Glomerular visceral epithelial cell (primary cell): Measurements from ENCODE around the gene OR5AN1.
"Not testable (repeated sequence)": the region's sequence is repeated elsewhere in the genome, so short reads cannot be mapped to it uniquely, and the experiment has no call there.

ENCODE experiments used
- DNase-seq: peaks from one replicate; pipeline ENCODE4 v3.0.0-alpha.2; 2016; ENCODE audit errors: extremely low spot score

Gene OR5AN1, protein sequence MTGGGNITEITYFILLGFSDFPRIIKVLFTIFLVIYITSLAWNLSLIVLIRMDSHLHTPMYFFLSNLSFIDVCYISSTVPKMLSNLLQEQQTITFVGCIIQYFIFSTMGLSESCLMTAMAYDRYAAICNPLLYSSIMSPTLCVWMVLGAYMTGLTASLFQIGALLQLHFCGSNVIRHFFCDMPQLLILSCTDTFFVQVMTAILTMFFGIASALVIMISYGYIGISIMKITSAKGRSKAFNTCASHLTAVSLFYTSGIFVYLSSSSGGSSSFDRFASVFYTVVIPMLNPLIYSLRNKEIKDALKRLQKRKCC

DNA sequence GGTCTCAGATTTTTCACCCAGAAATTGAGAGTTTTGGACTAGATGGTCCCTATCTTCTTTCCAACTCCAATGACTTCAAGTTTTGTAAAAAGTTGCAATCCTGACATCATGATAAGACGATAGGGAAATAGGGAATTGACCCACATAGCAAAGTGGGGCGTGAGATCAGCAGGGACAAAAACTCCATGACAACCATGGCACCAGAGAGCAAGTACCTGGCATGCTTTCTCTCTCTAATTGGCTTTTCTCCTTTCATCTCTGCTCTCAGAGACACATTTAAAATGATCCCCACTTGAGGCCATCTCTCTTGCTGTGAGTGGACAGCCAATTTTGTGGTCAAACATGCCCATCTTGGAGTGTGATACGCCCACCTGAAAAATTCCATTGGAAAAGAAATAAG, at the start of gene OR5AN1:
Gene OR5AN1, plus strand, starts transcription at position 301 of the 400 bp plus-strand sequence. CDS start 5,564 bp downstream, outside the sequence.
- DNase-seq = no peak

DNA sequence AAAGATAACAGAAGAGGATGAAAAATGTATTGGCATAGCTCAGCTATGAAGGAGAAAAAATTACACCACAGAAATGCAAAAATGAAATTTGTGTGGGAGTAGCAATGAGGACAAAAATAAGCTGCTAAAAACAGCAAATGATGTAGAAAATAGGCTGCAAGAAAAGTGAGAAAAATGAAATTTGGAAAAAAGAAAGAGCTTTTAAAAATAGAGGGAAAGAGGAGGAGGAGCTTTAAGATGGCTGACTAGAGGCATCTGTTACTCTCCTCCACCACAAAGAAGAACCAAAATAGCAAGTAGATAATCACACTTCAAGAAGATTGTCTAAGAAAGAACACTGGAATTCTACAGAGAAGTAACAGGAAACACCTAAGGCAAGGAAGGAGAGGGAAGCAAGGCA, 23.7 kb upstream of the OR5AN1 start:
- DNase-seq = no peak

DNA sequence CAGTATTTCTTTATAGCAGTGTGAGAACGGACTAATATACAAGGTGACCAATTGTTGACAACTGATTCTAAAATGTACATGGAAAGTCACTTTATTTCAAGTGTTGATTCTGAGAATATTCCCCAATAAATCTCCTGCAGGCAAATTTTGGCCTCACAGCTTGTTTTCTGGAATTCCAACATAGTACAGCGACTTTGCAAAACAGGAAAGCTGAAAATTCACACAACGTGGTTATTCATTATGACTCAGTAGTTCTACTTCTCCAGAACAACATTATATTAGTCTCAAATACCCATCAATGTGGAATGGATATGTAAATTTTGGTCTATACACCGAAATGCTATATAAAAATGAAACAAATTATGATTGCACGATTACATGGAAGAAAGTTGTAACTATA, 22.5 kb upstream of the OR5AN1 start:
- DNase-seq = no peak

DNA sequence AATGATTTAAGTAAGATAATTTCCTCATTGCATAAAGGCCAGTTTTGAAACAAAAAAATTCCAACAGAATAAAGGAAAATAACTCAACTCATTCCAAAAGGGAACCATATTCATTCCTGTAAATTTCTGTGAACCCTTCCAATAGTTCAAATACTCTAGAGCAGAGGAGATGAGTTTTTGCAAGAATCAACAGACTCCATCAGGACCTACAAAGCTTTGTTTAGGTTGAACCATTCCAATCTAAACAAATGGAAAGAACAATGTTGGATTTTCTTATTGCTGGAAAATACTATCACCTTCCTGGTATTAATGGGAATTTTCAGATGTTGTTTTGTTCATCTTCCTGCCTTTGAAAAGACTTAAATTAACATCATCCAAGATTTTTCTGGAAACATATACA, 21.8 kb upstream of the OR5AN1 start:
- DNase-seq = no peak

DNA sequence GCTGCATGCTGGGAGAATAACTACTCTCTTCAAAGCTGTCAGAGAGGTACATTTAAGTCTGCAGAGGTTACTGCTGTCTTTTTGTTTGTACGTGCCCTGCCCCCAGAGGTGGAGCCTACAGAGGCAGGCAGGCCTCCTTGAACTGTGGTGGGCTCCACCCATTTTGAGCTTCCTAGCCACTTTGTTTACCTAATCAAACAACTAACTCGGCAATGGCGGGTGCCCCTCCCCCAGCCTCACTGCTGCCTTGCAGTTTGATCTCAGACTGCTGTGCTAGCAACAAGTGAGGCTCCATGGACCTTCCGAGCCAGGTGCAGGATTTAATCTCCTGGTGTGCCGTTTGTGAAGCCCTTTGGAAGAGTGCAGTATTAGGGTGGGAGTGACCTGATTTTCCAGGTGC, 9.0 kb upstream of the OR5AN1 start:
- not testable (repeated sequence) for DNase-seq

DNA sequence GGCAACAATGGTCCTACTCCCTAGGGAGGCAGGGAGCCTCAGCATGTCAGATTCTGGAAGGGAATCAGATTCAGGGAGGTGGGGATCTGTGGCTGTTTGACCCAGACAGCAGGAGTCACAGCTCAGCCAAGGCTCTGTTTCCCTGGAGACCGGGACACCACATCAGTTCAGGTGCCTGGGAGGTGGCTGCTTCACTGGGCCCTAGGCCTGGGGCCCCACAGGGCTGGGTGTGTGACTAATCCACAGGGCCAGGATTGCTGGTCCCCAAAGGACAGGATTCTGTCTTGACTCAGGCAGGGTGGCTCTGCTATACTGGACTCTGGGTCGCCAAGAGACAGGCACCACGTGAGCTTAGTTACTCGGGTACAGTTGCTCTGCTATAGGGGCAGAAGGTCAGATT, 3.5 kb upstream of the OR5AN1 start:
- no peak for DNase-seq

DNA sequence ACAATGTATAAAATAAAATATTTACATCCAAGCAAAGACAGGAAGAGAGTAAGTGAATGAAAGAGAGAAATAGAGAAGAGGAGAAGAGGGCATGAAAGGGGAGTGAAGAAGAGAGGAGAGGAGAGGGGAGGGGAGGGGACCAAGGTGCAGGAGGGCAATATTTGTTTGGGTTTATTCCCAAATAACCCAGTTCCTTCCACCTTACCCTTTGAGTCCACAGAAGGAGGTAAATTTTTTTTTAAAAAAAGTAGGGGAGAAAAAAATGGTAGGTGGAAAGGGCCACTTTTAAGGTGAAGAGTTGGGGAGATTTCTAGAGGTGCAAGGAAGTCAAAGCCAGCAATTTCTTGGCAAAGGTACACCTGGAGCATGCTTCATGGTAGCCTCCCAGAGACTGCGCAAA, 2.1 kb upstream of the OR5AN1 start:
- DNase-seq = no peak

DNA sequence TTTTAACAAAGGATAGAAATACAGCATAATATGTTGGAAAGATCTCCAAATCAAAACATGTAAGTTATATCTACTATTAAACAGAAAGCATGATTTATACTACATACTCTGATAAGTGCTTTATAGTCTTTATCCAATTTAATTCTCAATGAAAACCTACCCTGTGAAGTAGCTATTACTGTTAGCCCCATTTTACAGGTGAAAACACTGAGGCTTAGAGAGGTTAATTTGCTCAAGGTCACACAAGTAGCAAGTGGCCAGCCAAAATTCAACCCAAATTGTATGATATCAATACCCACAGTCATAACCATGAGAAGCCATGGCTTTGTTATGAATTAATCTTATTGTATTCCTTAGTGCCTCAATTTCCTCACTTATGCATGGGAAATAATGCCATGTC, 675 bp upstream of the OR5AN1 start:
- no peak for DNase-seq

DNA sequence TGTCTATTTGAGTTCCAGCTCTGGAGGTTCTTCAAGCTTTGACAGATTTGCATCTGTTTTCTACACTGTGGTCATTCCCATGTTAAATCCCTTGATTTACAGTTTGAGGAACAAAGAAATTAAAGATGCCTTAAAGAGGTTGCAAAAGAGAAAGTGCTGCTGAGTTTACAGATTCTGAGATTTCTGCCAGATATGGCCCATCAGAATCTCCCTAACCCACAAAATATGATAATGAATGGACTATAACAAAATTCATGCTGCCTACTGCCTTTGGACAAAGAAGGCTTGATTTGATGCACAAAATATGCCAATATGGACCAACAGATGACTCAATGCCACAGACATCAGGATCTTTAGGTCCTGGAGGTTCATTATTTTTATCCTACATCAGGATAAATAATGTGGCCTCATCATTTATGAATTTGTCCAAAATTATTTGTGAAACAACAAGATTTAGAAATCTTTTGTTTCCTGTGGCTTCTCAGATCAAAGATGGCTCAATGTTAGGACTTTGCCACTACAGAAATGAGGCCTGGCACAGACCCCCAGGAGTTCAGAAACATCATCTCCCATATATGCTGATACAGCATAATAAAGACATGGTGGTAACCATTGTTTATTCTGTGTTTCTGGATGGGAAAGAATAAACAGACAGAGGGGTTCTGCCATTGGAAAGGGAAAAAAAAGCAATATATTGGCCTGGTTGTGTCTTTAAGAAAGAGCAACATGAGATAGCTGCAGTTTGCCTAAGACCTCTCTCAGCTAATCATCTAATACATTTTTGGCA, 6.7 kb downstream of the OR5AN1 start:
- DNase-seq = no peak

DNA sequence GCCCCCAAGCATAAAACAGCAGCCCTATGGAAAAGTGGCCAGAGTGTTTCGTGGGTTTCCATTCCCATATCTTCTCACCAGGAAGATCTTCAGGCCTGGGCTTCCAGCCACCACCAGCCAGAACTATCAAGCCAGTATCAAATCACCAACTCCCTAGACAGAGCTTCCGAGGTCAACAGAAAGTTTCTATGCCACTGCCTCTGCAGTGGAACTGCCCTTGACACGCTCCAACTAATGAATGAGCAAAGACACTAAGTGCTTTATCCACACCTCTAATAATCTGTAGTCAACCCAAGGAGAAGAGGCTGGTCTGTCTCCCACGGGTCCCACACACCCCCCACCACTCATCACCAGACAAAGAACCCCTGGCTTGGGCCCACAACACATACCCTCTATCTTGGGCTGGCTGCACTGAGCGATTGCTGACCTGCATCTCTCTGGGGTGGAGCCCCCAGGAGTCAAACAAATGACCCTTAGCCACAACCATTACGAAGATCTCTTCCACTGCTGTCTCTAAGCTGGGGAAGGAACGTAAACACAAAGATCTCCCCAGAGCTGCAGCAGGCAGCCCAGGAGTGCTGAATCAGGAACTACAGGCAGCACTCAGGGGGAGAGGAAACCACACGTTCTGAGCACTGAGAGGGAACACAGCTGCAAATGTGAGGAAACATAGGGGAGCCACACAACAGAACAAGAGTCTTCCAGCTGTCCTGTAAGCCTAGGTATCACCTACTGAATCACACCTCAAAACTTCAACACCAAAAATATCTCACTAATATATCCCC, 9.7 kb downstream of the OR5AN1 start:
- no peak for DNase-seq

DNA sequence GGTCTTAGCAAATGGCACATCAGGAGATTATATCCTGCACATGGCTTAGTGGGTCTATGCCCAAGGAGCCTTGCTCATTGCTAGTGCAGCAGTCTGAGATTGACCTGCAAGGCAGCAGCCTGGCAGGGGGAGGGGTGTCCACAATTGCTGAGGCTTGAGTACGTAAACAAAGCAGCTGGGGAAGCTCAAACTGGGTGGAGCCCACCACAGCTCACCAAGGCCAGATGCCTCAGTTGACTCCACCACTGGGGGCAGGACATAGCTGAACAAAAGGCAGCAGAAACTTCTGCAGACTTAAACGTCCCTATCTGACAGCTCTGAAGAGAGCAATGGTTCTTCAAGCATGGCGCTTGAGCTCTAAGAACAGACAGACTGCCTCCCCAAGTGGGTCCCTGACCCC, 13.6 kb downstream of the OR5AN1 start:
- DNase-seq = not testable (repeated sequence)

DNA sequence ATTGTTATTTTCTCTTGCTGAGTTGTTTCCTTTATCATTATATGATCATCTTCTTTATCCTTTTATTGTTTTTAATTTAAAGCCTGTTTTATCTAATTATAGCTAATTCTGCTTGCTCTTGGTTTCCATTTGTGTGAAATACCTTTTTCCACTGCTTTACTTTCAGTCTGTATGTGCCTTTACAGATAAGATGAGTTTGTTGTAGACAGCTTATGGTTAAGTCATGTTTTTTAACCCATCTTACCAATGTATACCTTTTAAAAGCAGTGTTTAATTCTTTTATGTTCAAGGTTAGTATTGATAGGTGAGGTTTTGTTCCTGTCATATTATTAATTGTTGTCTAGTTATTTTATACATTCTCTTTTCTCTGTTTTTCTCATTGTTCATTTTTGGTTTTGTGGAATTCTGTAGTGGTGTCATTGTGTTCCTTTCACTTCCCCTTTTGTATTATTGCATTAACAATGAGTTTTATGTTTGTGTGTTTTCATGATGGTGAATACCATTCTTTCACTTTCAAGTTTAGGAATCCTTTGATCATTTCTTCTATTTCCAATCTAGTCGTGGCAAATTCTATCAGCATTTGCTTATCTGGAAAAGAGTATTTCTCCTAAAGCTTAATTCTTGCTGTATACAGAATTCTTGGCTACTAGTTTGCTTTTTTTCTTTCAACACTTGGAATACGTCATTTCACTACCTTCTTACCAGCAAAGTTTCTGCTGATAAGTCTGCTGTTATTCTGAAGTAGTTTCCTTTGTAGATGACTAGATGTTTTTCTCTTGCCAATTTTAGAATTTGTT, 21.8 kb downstream of the OR5AN1 start:
- no peak for DNase-seq

DNA sequence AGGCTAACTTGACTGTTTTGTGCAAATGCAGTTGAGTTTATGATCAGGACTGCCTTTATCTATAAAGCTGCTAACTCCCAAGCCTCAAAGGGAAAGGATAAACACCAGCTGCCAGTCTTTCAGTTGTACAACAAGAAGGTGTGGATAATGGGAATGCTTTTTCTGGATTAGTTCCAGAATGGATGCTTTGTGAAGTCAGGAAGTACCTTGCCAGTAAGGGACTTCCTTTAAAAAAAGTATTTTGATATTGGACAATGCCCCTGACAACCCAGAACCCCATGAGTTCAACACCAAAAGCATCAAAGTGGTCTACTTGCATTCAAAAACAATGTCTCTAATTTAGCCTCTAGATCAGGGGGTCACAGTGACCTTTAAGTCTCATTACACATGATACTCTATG, 35.5 kb downstream of the OR5AN1 start:
- DNase-seq = no peak

DNA sequence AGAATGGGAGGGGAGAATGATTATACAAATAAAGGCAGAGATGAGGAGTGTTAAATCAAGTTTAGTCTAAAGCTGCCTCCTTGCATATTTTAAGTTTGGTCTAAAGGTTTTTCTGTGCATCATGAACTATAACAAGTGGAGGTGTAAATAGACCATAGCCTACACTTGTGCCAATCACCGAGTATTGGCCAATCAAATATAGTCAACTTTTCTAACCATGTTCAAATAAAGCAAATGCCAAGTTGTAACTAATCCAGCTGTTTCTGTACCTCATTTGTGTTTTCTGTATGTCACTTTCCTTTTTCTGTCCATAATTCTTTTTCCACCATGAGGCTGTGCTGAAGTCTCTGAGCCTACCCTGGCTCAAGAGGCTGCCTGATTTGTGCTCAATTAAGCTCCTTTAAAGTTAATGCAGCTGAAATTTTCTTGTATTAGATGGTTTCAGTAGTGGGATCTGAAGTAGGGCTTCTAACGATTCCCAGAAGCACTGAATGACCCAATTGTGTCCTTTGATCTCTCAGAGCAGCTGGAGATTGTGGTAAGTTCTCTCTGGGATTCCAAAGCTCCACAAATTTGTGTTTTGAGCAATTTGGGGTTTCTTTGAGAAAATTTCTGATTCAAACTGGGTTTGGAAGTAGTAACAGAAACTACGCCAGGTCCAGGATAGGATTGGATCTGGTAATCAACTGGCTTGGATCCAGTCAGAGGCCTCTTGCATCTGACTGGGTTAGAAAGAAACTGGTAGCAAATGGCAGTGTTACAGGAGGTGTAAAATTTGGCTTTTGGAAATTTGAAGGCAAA, 42.0 kb downstream of the OR5AN1 start:
- DNase-seq = no peak

DNA sequence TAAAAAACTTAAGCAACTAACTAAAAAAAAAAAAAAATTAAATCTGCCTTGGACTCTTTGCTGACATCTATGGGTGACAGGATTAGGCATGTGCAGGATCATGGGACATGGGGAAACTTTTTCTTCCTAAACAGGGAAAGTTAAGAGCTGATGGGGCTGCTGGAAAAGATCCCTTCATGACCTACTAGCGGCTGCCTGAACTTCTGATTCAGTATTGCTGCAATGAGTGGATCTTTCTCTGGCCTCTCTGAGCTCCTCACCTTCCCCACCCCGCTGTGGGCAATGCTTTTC, 42.5 kb downstream of the OR5AN1 start:
- DNase-seq = no peak

DNA sequence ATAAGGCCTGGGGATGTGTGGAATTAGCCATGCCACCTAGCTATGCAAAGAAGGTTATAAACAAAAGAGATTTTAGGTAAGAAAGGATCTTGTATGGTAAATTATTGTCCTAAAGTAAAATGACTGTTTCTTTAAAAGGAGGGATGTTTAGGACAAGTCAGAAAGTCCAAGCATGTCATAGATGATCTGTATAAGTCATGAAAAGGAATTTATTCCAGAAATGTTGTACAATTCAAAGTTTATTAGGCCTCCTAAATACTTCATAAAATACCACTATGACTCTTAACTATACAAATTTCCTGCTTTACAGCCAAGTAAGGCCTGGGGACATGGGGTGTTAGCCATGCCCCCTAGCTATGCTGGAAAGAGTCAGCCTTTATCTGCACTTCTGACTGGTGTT, 44.9 kb downstream of the OR5AN1 start:
- DNase-seq = no peak

DNA sequence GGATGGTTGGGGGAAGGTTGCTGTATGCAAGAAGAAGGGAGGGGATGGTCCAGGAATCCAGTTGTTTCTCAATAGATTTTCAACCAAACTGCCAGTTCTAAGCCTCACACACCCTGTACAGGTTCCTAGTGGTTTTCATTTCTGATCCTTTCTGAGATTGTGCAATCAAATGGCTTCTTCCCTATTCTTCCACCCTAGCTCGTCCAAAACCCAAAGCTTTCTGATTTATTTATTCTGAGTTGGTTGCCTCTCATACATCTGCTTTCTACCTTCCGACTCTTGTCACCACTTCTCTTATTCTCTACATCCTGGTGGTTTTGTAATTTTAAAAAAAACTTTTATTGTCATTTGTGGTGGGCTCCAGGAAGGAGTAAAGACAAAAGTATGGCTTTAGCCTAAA, 55.0 kb downstream of the OR5AN1 start:
- DNase-seq = no peak

DNA sequence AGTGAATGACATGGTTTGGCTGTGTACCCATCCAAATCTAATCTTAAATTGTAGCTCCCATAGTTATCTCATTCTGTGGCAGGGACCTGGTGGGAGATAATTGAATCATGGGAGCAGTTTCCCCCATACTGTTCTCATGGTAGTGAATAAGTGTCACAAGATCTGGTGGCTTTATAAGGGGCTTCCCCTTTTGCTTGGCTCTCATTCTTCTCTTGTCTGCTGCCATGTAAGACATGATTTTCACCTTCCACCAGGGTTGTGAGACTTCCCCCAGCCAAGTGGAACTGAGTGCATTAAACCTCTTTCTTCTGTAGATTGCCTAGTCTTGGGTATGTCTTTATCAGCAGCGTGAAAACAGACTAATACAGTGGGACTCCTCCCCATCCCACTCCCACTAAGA, 56.4 kb downstream of the OR5AN1 start:
- no peak for DNase-seq

DNA sequence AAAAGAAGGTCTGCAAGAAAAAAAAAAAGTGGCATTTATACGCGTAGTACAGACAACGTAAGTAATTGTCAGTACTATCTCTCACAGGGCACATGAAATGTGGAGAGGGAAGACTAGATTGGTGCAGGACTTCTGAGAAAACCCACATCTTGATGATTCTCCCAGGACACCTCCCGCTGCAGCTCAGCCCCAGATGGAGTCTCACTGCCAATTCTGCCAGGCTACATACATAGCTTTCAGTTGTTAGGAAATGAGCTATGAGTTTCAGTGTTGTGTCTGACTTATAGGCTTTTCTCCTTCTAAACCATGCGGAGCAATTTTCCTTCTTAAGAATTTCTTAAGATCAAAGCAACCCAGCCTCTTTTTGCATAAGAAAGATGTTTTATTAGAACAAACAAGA, 57.9 kb downstream of the OR5AN1 start:
- no peak for DNase-seq

DNA sequence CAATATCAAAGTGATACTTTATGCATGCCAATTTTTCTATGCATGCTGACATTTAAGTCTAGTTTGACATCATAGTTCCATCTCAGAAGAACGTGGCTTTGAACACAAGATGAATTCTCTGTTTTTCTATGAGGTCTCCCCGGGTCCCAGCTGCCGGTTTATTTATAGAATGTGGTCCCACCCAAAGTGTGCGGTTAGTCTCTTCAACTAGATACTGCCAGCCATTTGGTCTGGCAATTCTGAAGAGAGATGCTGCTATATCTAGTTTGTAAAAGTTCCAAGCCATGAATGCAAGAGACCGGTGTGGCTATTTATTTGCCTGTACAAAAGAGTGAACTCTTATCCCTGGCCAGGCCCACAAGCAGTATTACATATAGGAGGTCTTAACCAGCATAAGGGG, 58.3 kb downstream of the OR5AN1 start:
- DNase-seq = no peak

DNA sequence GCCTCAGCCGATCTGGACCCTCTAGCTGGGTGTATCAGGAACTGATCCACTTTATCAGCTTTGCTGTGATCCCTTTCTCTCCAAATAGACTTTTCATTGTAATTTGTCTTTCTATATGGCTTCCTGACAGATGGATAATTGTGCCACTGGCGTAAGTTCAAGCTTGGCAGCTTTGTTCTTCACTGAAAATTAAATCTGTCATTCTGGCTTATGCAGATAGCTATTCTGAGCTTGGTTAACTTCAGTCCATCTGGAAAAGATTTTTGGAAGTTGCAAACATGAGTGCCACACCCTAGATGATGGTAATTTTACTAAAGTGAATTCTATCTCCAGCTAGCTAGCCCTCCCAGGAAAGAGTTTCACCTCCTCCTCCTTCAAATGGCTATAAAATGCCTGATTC, 59.5 kb downstream of the OR5AN1 start:
- DNase-seq = no peak
